ENCODE measurements around the gene ASB2. TPM values are rescaled to one million over a fixed set of nuclear protein-coding genes. Genes with fewer than 3 reads are reported as not detected.

The ASB2 gene
- total RNA-seq, 1 experiment from 2014 or later: not detected

- ATAC-seq (no peak), DNase-seq (ENCODE audit: low read depth, low spot score) (no peak)
- Histone ChIP-seq H2AFZ (ENCODE audit: low read depth, low read length, poor library complexity, severe bottlenecking) (no peak overlapping the region), H3K9ac (ENCODE audit: low read length) (no peak overlapping the region), H3K9me3 (ENCODE audit: control insufficient read depth in 1 of 2, insufficient read depth in 1 of 2, low read depth in 1 of 2, low read length in 2 of 2) (no peaks in the 10 kb centered on the region), H3K36me3 (ENCODE audit: control insufficient read depth in 1 of 2, insufficient read depth in 2 of 2, low read length in 2 of 2) (no peaks in the 10 kb centered on the region), H3K9me2 (ENCODE audit: insufficient read depth) (no peaks in the 10 kb centered on the region), H3K4me2 (ENCODE audit: low read length) (no peak overlapping the region), H3K4me1 (ENCODE audit: control insufficient read depth in 1 of 2, insufficient read depth in 2 of 2, low read length in 2 of 2) (peaks cover 0 to 7% of the 10 kb centered on the region in 2 experiments; a peak in 2 of 4 replicates), H3K27ac (ENCODE audit: low read depth, low read length) (no peak overlapping the region), H4K20me1 (ENCODE audit: insufficient read depth) (no peaks in the 10 kb centered on the region), H3K4me3 (replicated peaks in 1 of 2; ENCODE audit: low read depth in 1 of 2, low read length in 2 of 2) (no peak overlapping the region), H3K27me3 (ENCODE audit: insufficient read depth, low read length) (no peaks in the 10 kb centered on the region), H3K79me2 (ENCODE audit: insufficient read depth, low read length) (no peaks in the 10 kb centered on the region)
- POLR2A ChIA-PET: no interaction called here
- CTCF ChIA-PET: interaction anchor here (10.4 kb wide), 1 partner anchor 62 kb away, joined by 121 read pairs; no protein-coding TSS in a partner anchor
- TF ChIP-seq EZH2phosphoT487 (IDR thresholded peaks at IDR 0.05; ENCODE audit: borderline replicate concordance) (no peak), EGR1 (IDR thresholded peaks at IDR 0.05; ENCODE audit: low read depth) (no peak), ATF3 (IDR thresholded peaks at IDR 0.05) (no peak), EZH2 (IDR thresholded peaks at IDR 0.05) (no peak), CEBPB (IDR thresholded peaks at IDR 0.05; ENCODE audit: low read depth) (no peak), SP1 (IDR thresholded peaks at IDR 0.05; ENCODE audit: low read depth) (no peak), ELF1 (IDR thresholded peaks at IDR 0.05; ENCODE audit: borderline replicate concordance, low read depth) (no peak), SRF (IDR thresholded peaks at IDR 0.05; ENCODE audit: low read depth) (no peak), JUND (IDR thresholded peaks at IDR 0.05) (no peak), TCF7L2 (IDR thresholded peaks at IDR 0.05; ENCODE audit: borderline replicate concordance, extremely low read depth, insufficient read depth, insufficient read length) (no peak), RAD21 (IDR thresholded peaks at IDR 0.05; ENCODE audit: low read depth) (no peak), CTCF (IDR thresholded peaks at IDR 0.05 in 2 of 3, conservative IDR thresholded peaks at IDR 0.05 in 1 of 3; ENCODE audit: borderline replicate concordance in 1 of 3, insufficient read depth in 1 of 3, low read depth in 2 of 3, low read length in 2 of 3) (no peak), POLR2A (IDR thresholded peaks at IDR 0.05; ENCODE audit: borderline replicate concordance, extremely low read depth, insufficient read depth, insufficient read length) (no peak), ZBTB33 (IDR thresholded peaks at IDR 0.05; ENCODE audit: extremely low read depth, insufficient replicate concordance, low read length) (no peak), YY1 (IDR thresholded peaks at IDR 0.05; ENCODE audit: extremely low read depth, insufficient replicate concordance, low read depth, low read length) (no peak), POLR2AphosphoS5 (IDR thresholded peaks at IDR 0.05; ENCODE audit: low read depth, low read length) (no peak), CBX3 (IDR thresholded peaks at IDR 0.05; ENCODE audit: low read depth) (no peak), ZNF274 (IDR thresholded peaks at IDR 0.05; ENCODE audit: low read depth, low read length) (no peak), MAX (IDR thresholded peaks at IDR 0.05) (no peak)
- intact Hi-C loops (cut with micrococcal nuclease): loop anchor here (10.0 kb wide), 1 partner anchor 349 kb away; no protein-coding TSS in a partner anchor
- no TSS peak for BruUV-seq (replicated peaks)
- RAD21 ChIA-PET (ENCODE audit: low non-redundant PET in 1 of 2, low total read pairs in 2 of 2, uncharacterized antibody in 2 of 2, unreplicated experiment in 2 of 2): interaction anchor here in 1 of 2 experiments (0.7 kb wide), 1 partner anchor 64 kb away, joined by 3 read pairs; no protein-coding TSS in a partner anchor
These were observed 27.0 kb upstream of the ASB2 start for GRCh38 chr14:94003397-94003796.

All from HCT116 (cell line).